Endometrium (tissue), 2 donors: Measurements from ENCODE around the gene ADGRB3.
"Not testable (repeated sequence)": the region's sequence is repeated elsewhere in the genome, so short reads cannot be mapped to it uniquely, and the experiment has no call there.

Experiments
- FAIRE-seq: peaks from 2 replicates; lab custom pipeline; 2012; peaks lifted over from hg19 to GRCh38; lab: Jason Lieb, UNC
- donor health status: control.
- donor health status: control.

ADGRB3 gene

GRCh38 chr6:68826501-68826900 is 191.4 kb downstream of the ADGRB3 start:
- no peak for FAIRE-seq

- FAIRE-seq, result no peak
These were observed 199.5 kb downstream of the ADGRB3 start for GRCh38 chr6:68834551-68834950.

- FAIRE-seq, result peak; percentile 89
These were observed 203.5 kb downstream of the ADGRB3 start for GRCh38 chr6:68838571-68838970.

- no peak for FAIRE-seq
These were observed 217.7 kb downstream of the ADGRB3 start for GRCh38 chr6:68852791-68853190.

GRCh38 chr6:68859233-68859632 is 224.2 kb downstream of the ADGRB3 start:
- no peak for FAIRE-seq

DNA sequence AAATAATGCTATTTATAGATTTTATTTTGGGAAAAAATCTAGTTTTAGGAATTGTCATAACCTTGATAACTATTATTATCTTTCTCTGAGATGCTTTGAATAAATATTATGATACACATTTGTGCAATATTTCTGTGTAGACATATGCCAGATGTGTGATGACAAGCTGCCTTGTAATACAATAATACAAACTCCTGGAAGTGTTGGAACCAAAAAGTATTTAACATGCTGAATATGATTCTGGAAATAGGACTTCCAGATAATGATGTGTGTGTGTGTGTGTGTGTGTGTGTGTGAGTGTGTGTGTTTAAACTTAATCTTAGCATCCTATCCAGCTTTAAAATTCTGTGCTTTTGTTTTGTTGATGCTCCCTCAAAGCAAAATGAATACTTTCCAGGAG is 233.6 kb downstream of the ADGRB3 start:
- FAIRE-seq, result peak; percentile 4

GRCh38 chr6:68873236-68873635 is 238.2 kb downstream of the ADGRB3 start:
- no peak for FAIRE-seq

DNA sequence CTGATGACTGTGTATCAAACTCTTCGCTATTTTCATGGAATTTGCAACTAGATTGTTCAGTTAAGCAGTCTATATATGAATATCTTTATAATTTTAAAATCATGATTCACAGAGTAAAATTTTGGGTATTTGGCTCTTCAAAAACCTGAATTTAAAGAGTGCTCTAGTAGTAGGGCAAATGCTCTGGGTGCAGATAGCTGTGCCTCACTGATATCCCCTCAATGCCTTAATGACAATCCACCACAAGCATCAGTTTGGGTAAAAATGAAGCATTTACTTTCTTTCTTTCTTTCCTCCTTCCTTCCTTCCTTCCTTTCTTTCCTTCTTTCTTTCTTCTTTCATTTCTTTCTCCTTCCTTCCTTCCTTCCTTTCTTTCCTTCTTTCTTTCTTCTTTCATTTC is 239.7 kb downstream of the ADGRB3 start:
- no peak for FAIRE-seq

DNA sequence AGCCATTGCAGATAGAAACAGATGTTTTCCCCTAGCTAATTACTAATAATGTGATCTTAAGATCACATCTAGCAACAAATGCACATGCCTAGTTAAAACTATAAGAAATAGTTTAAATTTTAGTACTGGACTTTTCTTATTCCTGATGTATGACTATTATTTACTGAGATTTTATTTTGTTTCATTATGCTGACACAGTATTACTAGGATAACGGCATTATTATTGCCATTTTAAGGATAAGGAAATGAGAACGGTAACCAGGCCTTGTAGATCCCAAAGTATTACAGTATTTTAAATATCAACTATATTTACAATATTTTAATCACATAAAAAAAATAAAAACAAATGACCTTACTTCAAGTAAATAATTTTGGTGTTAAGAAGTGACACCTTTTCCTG is 240.3 kb downstream of the ADGRB3 start:
- FAIRE-seq, result no peak

DNA sequence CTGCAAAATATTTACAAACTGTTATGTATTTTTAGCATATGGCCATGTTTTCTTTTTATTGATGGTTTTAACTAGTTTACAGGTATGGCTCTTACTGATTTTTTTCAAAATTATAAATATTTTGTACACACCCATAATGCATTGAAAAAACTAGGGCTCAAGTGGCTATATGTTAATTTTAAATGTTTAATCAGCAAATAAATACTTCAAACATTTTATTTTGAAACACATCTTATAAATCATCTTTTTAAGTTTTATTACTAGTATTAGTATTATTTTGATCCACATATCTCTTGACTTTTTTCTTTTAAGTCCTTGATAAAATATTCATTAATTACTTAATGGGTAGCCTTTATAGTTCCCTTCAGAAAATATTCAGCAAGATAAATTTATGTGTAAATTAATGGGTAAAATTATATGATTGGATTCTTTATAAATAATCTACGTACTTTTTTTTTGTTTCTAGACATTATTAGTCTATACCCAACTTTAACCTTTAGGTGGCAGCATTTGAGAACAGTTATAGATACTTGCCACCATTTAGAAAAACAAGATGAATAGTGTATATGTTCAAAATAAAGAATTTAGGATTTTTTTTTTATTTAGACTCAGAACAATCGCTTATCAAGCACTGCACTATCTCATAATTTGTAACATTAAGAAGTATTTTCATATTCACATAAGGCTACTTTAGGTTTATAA is 241.9 kb downstream of the ADGRB3 start:
- peak; percentile 93 for FAIRE-seq

DNA sequence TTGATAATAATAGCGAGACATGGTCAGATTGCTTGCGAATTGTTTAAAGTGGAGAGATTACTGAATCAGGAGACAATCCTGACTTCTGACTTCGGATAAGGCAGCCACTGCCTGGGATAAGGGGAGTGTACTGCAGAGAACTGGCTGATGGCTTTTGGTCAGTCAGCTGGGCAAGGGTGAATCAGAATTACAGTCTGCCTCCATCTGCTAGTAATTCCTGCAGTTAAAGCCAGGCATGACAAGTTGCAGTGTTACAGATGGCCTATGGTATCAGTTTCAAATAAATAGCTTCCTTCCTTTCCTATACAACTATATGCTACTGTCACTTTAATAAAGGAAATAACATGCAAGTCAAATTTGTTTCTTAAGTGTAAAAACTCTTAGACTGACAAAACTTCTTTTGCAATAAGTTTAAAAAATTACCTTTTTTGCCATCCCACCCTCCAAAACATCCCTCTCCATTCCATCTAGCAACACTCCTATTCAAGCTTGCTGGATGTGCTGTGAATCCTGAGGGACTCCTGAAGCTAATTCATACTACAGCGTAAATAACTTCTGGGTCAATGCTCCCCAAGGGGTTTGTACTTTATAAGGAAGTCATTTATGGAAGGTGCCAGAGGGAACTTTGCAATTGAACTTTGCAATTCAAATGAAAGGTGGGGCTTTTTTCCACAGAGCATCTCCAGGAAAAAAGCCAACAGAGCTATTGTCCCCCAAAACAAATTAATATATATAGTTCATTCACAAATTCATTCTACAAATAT is 245.2 kb downstream of the ADGRB3 start:
- FAIRE-seq, result no peak

- not testable (repeated sequence) for FAIRE-seq
These were observed 248.2 kb downstream of the ADGRB3 start for GRCh38 chr6:68883325-68883724.

DNA sequence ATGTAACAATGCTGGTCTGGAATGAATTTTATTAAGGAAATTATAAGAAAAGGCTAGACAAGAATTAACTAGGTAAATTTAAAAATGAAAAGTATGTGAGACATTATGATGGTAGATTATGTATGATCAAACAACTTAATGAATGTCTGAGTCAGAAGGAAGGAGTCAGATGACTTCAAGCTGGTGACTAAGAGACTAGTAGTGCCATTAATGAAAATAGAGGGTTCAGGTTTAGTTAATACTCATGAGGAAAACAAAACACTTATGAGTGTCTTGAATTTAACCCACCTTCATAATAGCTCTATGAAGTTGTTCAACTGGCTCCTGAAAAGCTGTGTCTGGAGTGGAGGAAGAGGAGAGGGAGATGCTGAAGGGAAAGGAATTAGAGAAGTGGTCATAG is 256.3 kb downstream of the ADGRB3 start:
- no peak for FAIRE-seq

DNA sequence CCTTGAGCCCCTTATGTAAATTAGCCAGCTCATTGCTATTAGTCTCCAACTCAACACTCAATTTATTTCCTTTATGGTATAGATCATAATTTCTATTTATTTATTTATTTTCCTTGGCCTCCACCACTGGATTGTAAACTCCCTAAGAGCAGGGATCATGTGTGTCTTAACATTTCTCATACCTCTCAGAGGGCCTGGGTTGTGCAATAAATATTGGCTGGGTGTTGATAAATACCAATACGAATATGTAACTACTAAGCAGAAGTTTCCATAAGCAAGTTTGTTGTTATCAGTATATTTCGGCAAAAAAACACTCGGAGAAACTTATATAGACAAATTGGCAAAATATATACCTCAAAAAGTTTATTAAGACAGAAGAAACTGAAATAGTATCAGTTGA is 257.4 kb downstream of the ADGRB3 start:
- no peak for FAIRE-seq

DNA sequence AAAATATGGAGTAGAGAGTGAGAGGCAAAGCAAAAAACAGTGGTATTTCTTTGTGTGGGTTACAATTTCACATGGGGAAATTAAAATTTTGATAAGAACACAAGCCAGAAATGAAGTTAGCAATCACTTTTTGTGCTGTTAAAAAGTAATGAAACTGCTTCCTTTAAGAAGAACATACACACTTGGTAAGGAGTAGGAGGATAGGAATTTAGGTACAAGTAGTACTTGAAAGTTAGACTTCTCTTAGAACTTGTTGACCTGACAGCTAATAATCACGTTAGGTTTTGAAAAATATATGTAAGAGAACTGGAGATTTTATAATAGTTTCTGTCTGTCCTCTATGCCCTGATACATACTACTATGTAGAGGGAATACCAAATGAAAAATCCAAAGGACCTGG is 260.8 kb downstream of the ADGRB3 start:
- FAIRE-seq, result no peak

DNA sequence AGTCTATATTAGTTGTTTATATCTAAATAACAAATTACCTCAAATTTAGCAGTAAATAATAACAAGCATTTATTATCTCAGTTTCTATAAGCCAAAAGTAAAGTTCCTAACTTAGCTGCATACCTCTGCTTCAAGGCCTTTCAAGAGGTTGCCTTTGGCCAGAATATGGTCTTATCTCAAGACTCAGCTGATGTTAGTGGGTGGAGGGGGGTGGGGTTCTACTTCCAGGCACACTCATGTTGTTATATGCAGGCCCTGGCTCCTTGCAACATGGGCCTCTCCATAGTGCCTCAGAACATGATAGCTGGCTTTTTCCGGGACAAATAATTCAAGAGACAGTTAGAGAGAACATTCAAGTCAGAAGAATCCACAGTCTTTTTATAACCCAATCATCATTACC is 266.0 kb downstream of the ADGRB3 start:
- FAIRE-seq, result no peak

DNA sequence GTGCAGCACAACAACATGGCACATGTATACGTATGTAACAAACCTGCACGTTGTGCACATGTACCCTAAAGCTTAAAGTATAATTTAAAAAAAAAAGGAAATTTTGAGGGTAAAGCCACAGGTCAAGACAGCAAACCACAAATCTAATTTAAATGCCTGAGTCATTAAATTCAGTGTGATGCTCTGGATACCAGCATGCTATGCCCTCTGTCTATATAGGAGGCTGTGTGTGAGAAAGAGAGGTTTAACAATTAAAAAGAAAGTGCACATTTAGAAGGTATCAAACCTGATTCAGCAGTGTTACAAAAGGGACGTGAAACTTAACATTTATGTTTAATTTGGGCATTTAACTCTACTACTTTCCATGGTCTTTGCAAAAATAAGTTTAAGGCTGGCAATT is 276.3 kb downstream of the ADGRB3 start:
- no peak for FAIRE-seq

DNA sequence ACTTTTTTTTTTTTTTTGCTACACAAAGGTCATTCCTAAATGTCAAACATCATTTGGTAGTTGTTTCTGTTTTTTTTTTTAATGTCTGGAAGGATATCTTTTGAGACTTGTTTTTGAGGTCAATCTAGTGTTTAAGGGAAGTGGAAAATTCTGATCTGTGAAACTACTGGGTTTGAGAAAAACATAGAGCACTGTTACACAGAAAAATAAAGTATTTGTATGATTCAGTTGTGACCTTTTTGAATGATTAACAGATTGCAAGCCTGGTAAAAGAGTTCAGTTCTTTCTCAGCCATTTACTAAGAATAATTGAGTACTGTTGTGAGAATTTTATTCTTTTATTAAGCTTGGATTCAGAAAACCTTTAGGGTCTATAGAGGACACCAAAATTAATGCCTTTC is 276.7 kb downstream of the ADGRB3 start:
- FAIRE-seq, result no peak

- not testable (repeated sequence) for FAIRE-seq
These were observed 277.7 kb downstream of the ADGRB3 start for GRCh38 chr6:68912805-68913204.

- no peak for FAIRE-seq
These were observed 280.5 kb downstream of the ADGRB3 start for GRCh38 chr6:68915586-68915985.

DNA sequence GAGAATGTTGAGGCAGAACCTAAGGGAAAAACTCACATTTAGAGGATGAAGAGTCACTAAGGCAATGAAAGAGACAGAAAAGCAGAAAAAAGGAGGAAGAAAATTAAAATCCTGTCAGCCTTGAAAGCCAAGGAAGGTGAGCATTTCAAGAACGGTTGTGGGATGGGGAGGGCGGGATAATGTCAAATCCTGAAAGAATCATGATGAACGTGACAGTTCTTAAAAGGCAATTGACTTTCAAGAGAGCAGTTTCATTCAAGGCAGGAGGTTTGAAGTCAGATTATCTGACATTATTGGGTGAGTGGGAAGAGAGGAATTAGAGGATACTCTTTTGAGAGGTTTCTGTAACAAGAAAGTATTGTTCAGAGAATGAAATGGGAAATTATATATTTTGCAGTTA is 284.5 kb downstream of the ADGRB3 start:
- no peak for FAIRE-seq

DNA sequence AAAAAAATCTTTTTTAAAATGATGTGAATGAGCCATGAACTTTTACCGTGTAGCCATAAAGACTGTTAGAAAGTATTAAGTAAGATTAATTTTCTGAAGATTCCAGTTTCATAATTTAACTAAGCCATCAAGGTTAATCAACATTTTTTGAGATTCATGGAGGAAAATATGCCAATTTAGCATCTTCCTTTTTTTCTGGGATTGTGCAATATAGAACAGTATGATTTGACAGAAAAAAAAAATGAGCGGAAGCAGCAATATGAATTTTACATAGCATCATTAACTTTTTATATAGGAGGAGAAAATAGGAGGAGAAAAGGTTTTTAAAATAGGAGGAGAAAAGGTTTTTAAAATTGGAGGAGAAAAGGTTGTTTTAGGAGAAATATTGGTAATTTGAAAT is 306.3 kb downstream of the ADGRB3 start:
- no peak for FAIRE-seq

GRCh38 chr6:68947721-68948120 is 312.6 kb downstream of the ADGRB3 start:
- no peak for FAIRE-seq

DNA sequence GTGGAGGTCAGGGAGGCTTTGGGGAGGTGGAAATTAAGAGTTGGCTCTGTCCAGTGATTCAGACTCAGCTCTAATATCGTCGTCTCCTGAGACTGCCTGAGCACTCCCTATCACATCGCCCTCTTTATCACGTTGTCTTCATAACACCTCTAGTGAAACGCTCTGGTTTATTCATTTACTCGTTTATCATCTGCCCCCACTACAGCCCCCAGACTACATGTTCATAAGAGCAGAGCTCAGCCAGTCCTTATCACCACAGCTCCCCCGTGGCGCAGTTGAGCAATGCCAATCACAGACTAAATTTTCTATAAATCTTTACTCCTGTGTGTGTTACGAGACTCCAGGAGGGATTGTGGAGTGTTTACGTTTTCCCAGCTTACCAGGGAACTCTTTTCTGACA is 316.2 kb downstream of the ADGRB3 start:
- FAIRE-seq, result no peak
